OCI-LY3 (cell line): ENCODE results near the gene CACNA1I.

Experiments
- CTCF ChIP-seq: fragments of 200-600, 300-600 bp; sonication (generic); IDR thresholded peaks from 2 replicates; pipeline ENCODE4 v1.5.1; 2014; ENCODE audit warnings: antibody characterized with exemption, low read length, low read depth
- EZH2phosphoT487 ChIP-seq: fragments of 200-600 bp; shearing (Covaris generic); IDR thresholded peaks from 2 replicates; pipeline ENCODE4 v1.6.1; 2018; ENCODE audit warnings: antibody characterized with exemption, mixed run types, low read depth

GRCh38 chr22:39525658-39525975, 44.9 kb upstream of the CACNA1I start:
- no peak for TF ChIP-seq CTCF
- no peak for TF ChIP-seq EZH2phosphoT487
